ENCODE data around the gene PLCB2.

Gene PLCB2

GRCh38 chr15:40340038-40340739, 32.5 kb upstream of the PLCB2 start:
- peak in 1 of 3 donors; percentile 23 for DNase-seq

DNA sequence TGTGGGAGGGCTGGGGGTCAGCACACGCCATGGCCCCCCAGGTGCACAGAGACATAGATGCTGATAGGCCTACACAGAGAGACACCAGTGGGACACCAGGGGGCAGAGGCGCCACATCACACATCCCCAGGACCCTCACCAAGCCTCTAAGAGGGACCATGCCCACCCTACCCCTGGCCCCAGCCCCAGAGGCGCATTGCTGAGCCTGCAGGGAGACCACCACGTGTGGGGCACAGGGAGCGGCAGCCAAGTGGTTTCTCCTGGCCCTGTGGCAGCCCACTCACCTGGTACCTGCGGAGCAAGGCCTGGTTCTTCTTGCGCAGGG, 31.8 kb upstream of the PLCB2 start:
- no peak for DNase-seq

DNA sequence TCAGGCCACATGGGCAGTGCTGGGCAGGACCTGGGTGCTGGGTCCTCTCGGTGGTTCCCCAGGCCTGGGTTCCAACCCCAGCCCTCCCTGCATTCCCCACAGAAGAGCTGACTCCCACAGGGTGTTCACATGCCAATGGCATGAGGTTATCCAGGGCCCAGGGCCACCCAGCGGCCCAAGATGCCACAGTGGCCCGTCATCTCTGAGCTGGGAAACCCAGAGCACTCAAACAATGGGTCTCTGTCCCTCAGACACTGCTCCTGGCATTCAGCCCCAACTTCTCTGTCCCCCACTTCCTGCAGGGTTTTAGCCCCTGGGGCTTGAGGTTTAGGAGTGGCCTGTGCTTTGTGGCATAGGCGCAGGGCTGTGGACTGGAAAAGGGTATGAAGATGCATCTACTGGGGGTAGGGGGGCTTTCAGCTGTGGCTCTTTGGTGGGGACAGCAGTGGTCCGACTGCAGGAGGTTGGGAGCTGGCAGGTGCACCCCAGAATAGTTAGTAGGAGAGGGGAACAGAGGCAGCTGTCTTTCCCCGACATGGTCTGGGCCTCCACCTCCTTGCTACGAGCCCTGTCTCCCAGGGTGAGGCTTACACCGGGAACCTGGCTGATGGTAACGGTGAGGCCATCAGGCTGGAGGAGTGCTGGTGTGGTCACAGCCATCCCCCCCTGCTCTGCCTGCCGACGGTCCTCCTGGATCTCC, 31.3 kb upstream of the PLCB2 start:
- no peak for DNase-seq

- DNase-seq, result peak; percentile 83 to 89 (median 84)
These were observed 30.4 kb upstream of the PLCB2 start for GRCh38 chr15:40338041-40338657.

DNA sequence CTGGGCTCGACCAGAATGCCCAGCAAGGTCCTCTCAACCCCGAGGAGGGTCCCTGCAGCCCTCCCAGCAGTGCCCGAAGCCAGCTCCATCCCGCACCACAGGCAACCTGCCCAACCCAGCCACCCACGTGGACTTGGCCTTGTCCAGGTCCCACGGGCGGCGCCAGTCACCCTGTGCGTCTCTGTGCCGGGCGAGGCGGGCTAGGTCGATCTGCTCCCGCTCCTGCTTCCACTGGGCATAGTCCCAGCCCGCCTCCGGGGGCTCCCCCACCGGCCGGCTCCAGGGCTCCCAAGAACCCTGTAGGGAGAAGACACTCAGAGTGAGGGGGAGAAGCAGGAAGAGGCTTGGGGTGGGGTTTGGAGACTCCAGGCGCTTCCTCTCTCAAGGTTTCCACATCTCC, 29.9 kb upstream of the PLCB2 start:
- no peak for DNase-seq

- peak; percentile 65 to 80 (median 66) for DNase-seq
These were observed 29.0 kb upstream of the PLCB2 start for GRCh38 chr15:40336744-40337122.

GRCh38 chr15:40335938-40336743, 28.4 kb upstream of the PLCB2 start:
- DNase-seq, result no peak

DNA sequence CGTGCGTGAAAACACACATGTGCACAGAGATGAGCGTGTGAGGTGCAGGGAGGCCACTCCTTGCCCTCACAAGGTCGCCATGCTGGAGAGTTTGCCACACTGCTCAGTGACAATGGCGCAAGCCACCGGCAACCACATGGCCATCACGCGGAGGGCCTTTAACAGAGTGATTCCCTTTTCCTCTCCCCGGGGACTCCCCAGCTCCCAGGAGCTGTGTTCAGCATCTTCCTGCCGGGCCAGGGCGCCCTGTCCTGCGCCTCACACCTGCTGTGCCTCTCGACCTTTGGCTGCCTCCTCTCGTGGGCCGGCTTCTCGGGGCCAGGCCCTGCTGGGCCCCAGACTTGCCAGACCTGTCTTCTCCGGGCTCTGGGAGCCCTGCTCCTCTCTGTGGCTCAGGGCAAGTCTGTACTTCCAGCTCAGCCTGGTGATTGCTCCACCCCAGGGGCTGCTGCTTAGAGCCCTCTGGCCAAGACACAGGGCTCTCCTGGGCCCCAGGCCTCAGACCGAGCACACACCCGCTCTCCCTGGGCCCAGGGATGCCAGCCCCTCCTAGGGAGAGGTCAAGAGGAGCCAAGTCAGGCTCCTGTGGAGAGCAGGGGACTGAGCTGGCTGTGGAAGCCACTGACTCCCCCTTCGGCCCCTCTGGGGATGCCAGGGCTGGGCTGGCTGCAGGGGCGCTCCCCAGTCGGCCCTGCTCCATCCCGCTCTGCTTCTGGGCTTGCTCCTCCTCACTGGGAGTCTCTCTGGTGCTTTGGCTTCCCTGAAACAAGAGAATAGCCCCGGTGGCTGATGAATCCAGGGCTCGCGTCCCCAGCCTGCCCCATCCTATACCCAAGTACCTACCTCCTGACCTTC, 27.4 kb upstream of the PLCB2 start:
- peak; percentile 70 to 86 (median 75) for DNase-seq

DNA sequence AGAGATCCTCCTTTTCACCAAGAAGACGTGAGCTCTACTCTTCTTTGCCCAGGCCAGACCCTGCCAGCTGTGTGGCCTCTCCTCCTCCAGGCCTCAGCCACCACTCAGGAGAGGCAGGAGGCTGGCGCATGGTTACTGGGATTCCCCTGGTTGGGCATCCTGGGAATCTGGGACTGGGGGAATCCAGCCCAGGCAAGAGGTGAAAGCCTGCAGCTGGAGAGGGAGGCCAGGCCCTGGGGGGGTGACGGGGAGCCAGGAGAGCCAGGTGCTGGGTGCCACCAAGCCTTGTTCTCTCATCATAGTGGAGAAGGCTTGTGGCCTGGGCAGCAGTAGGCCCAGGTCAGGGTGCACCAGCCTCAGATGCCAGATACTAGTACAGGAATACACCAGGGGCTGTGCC, 26.8 kb upstream of the PLCB2 start:
- no peak for DNase-seq

DNA sequence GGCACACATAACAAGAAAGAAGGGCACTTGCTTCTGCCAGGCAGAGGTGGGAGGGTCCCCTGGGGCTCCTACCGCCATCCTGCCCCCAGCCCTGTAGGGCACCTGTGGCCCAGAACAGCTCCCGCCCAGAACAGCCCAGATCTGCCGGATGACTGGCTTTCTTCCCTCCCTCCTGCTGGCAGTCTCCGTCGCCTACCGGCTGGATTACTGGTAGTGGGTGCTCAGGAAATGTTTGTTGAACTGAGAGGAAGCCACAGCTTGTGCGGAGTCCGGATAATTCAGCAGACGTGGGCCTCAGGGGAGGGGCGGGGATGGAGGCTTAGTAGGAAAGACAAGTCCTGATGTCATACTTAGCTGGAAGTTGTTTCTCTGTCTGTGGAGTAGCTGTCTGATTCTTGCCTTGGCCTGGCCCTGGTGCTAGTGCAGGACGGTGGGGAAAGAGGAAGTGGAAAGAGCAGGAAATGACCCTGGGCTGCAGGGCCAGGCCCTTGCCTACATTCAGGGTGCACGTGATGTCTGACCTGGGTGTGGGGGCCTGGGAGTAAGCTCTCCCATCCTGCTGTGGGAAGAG, 26.3 kb upstream of the PLCB2 start:
- peak; percentile 87 to 93 (median 87) for DNase-seq

DNA sequence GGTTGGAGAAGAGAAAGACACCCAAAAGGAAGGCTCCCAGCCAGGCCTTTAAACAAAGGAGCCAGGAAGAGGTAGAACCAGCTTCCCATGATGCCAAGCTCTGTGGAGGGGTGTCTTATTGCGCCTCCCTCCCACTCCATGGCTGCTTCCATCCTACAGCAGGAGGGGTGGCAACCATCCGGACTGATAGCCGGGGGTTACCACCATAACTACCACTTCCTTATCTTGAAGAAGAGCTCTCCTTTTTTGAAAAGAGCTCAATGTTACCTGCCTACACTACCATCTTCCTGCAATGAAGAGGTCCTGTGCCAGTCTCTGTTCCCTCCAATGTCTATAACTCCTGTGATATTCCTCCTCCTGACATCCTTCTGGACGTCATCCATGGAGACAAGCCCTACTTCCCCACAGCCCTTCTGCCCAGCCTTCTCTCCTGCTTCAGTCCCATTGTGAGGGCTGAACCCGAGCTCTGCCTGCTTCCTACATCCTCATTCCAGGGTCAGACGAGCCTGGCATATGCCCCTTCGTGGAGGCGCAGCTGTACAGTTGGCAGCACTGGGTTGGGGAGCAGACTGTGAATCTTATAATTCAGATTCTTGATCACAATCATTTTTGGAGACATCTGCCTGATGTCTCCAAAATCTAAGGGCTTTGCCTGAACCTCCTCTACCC, 24.5 kb upstream of the PLCB2 start:
- peak in 2 of 3 donors; percentile 39 to 65 for DNase-seq

- DNase-seq, result no peak
These were observed 23.9 kb upstream of the PLCB2 start for GRCh38 chr15:40331637-40332036.

GRCh38 chr15:40331026-40331425, 23.3 kb upstream of the PLCB2 start:
- DNase-seq, result no peak

GRCh38 chr15:40330368-40330836, 22.7 kb upstream of the PLCB2 start:
- peak in 2 of 3 donors; percentile 55 to 63 for DNase-seq

GRCh38 chr15:40329804-40330203, 22.1 kb upstream of the PLCB2 start:
- DNase-seq, result no peak

DNA sequence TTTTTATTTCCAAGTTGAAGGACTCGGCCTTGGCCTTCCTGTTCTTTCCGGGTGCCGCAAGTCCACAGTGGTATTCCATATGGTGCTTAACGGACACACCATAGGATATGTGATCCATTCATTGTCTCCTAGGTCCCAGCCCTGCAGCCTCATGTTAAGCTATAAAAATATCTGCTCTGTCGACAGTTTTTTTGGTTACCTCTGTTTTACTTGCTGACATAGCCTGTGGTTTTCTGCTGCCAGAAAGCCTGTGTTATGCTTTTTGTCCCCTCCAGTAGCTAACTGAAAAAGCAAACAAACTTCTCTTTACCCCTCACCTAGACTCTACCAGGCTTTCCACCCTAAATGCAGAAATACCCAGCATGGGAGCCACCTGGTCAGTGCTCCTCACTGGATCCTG, 21.0 kb upstream of the PLCB2 start:
- no peak for DNase-seq

DNA sequence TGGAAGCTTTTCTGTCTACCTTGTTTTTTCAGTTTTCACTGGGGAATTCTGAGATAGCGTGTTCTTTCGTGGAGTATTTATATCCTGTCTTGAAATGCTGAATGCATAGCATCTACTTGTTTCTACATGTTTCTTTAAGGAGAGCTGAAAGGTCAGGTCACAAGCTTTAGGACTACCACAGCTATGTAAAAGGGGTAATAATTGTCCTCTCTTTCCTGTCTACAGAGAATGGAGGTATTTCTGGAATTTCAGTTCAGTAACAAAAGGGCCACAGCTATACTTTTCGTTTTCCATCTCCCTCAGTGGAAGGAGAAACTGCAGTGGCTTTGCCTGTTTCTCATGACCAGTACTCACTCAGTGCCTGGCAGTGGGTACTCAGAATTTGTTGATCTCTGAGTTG, 20.4 kb upstream of the PLCB2 start:
- no peak for DNase-seq

- no peak for DNase-seq
These were observed 19.7 kb upstream of the PLCB2 start for GRCh38 chr15:40327457-40327856.

DNA sequence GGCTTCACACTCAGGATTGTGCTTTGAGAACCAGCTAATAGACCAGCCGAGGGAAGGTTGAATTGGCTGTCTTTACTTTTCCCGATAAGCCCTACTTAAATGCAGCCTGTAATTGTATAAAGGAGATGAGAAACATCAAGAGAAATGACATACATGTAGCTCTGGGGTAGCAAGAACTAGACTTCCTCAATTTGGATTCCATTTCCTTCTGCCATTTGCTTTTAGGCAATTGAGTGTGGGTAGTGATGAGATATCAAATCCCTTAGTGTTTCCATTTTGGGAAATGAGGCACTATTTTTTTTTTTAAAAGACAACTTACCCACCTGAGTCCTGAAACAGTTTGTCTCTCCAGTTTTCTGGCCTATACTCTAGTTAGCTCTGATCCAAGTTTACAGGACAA, 18.0 kb upstream of the PLCB2 start:
- peak; percentile 47 to 74 (median 72) for DNase-seq

GRCh38 chr15:40325188-40325587, 17.5 kb upstream of the PLCB2 start:
- peak in 1 of 3 donors; percentile 37 for DNase-seq

All from suppressor macrophage treated with lipopolysaccharide for 1 hour (primary cell).